ENCODE data around the gene MYOM3.

The MYOM3 gene

DNA sequence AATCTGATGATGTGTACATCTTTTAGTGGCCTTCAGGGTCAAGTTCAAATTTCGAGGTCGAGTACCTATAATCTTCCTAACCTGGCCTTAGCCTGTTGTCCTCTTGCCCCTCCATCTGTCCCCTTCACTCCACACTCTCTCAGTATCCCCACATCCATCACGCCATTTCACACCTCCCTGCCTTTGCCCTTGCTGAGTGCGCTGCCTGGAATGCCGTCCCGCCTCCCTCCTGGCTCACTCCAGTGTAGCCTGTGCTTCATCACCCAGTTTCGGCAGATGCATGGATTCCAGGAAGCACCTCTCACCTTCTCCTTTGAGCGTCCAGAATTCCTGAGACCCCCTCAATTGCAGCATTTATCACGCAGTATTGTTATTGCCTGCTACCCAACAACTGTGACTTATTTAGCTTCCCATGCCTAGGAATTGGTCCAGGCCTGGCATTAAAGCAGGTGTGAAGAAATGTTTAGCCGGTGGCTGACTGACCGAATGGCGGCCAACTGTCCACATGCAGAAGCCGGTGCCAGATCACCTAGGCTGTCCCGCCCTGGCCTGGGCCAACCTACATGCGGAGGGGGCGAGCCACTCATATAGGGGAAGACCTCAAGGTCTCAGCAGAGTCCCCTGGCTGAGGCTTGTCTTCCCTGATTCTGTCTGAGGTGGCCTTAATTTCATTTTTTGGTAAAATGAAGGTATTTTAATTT lies 34.5 kb downstream of the MYOM3 start:
- DNase-seq (ENCODE audit: low spot score): no peak
- in situ Hi-C loops (cut with MboI; ENCODE audit: low pct_unique_long_range_greater_than_20kb, low sequenced_read_pairs, unreplicated experiment): no loop called here
- TF ChIP-seq CTCF (IDR thresholded peaks at IDR 0.05; ENCODE audit: extremely low read depth, insufficient read depth, missing control alignments): no peak

GRCh38 chr1:24075946-24076345 lies 36.0 kb downstream of the MYOM3 start:
- in situ Hi-C loops (cut with MboI; ENCODE audit: low pct_unique_long_range_greater_than_20kb, low sequenced_read_pairs, unreplicated experiment): no loop called here
- no peak for DNase-seq (ENCODE audit: low spot score)
- TF ChIP-seq CTCF (IDR thresholded peaks at IDR 0.05; ENCODE audit: extremely low read depth, insufficient read depth, missing control alignments): no peak

GRCh38 chr1:24075590-24075854 lies 36.4 kb downstream of the MYOM3 start:
- in situ Hi-C loops (cut with MboI; ENCODE audit: low pct_unique_long_range_greater_than_20kb, low sequenced_read_pairs, unreplicated experiment): no loop called here
- DNase-seq (ENCODE audit: low spot score): no peak
- no peak for TF ChIP-seq CTCF (IDR thresholded peaks at IDR 0.05; ENCODE audit: extremely low read depth, insufficient read depth, missing control alignments)

- no peak for TF ChIP-seq CTCF (IDR thresholded peaks at IDR 0.05; ENCODE audit: extremely low read depth, insufficient read depth, missing control alignments)
- in situ Hi-C loops (cut with MboI; ENCODE audit: low pct_unique_long_range_greater_than_20kb, low sequenced_read_pairs, unreplicated experiment): no loop called here
- DNase-seq (ENCODE audit: low spot score): no peak
Measured at GRCh38 chr1:24074817-24075589, 36.9 kb downstream of the MYOM3 start.

DNA sequence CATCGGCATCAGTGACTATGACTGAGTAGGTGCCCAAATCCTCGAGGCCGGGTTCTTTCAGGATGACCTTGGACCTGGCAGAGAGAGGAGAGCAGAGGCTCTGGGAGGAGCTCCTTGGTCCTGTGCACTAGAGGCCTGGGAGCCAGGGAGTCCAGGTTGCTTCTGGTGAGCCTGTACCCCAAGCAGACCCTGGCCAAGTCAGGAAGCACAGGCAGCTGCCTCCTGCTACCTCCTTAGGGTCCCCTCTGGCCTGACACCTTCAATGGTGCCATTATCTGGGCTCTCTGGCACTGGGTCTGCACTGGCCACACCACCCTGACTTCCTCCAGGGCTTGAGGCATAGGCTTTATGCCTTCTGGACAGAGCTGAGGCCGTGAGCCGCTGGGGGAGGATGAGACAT lies 37.7 kb downstream of the MYOM3 start:
- in situ Hi-C loops (cut with MboI; ENCODE audit: low pct_unique_long_range_greater_than_20kb, low sequenced_read_pairs, unreplicated experiment): no loop called here
- TF ChIP-seq CTCF (IDR thresholded peaks at IDR 0.05; ENCODE audit: extremely low read depth, insufficient read depth, missing control alignments): no peak
- no peak for DNase-seq (ENCODE audit: low spot score)

- in situ Hi-C loops (cut with MboI; ENCODE audit: low pct_unique_long_range_greater_than_20kb, low sequenced_read_pairs, unreplicated experiment): no loop called here
- TF ChIP-seq CTCF (IDR thresholded peaks at IDR 0.05; ENCODE audit: extremely low read depth, insufficient read depth, missing control alignments): no peak
- no peak for DNase-seq (ENCODE audit: low spot score)
Measured at GRCh38 chr1:24071941-24072340, 40.0 kb downstream of the MYOM3 start.

Data from GM13977 (cell line).